Measurements from ENCODE around the gene GRPR.

GRCh38 chrX:16148896-16149295 is 25.5 kb downstream of the GRPR start:
- TF ChIP-seq TCF4 (CRISPR knock-in tag; IDR thresholded peaks at IDR 0.05; ENCODE audit: borderline replicate concordance) (no peak), OSR1 (CRISPR knock-in tag; IDR thresholded peaks at IDR 0.05) (no peak), POU6F1 (CRISPR knock-in tag; IDR thresholded peaks at IDR 0.05; ENCODE audit: borderline replicate concordance, low read depth) (no peak), TSHZ2 (CRISPR knock-in tag; IDR thresholded peaks at IDR 0.05) (no peak), ZFP30 (CRISPR knock-in tag; IDR thresholded peaks at IDR 0.05) (no peak), SNAI2 (CRISPR knock-in tag; IDR thresholded peaks at IDR 0.05) (no peak), ZFP3 (CRISPR knock-in tag; IDR thresholded peaks at IDR 0.05) (no peak)
